Measurements from ENCODE around the gene BNIP5.
A peak's percentile ranks its signal among the peaks of the same experiment; 100 is the strongest.
"Not testable (repeated sequence)": the region's sequence is repeated elsewhere in the genome, so short reads cannot be mapped to it uniquely, and the experiment has no call there.

The BNIP5 gene

GRCh38 chr6:36364669-36365479, 28.2 kb upstream of the BNIP5 start:
- no peak for DNase-seq

- not testable (repeated sequence) for DNase-seq
Observed at GRCh38 chr6:36364061-36364635, 27.5 kb upstream of the BNIP5 start.

GRCh38 chr6:36363371-36363752, 26.7 kb upstream of the BNIP5 start:
- DNase-seq: not testable (repeated sequence)

GRCh38 chr6:36362551-36363370, 26.1 kb upstream of the BNIP5 start:
- DNase-seq: no peak

- no peak for DNase-seq
Observed at GRCh38 chr6:36361071-36361470, 24.4 kb upstream of the BNIP5 start.

GRCh38 chr6:36360241-36361054, 23.8 kb upstream of the BNIP5 start:
- DNase-seq: peak; percentile 26 to 49 (median 39)

GRCh38 chr6:36358226-36358915, 21.7 kb upstream of the BNIP5 start:
- DNase-seq: no peak

GRCh38 chr6:36357872-36358225, 21.2 kb upstream of the BNIP5 start:
- no peak for DNase-seq

GRCh38 chr6:36355819-36356218, 19.1 kb upstream of the BNIP5 start:
- no peak for DNase-seq

GRCh38 chr6:36353411-36353915, 16.8 kb upstream of the BNIP5 start:
- DNase-seq: no peak

- DNase-seq: no peak
Observed at GRCh38 chr6:36352477-36353157, 15.9 kb upstream of the BNIP5 start.

GRCh38 chr6:36350681-36351571, 14.2 kb upstream of the BNIP5 start:
- no peak for DNase-seq

- no peak for DNase-seq
Observed at GRCh38 chr6:36350082-36350481, 13.4 kb upstream of the BNIP5 start.

- no peak for DNase-seq
Observed at GRCh38 chr6:36349240-36349639, 12.6 kb upstream of the BNIP5 start.

- no peak for DNase-seq
Observed at GRCh38 chr6:36347621-36348020, 10.9 kb upstream of the BNIP5 start.

GRCh38 chr6:36346486-36347273, 10.0 kb upstream of the BNIP5 start:
- DNase-seq: no peak

- no peak for DNase-seq
Observed at GRCh38 chr6:36345681-36346466, 9.2 kb upstream of the BNIP5 start.

GRCh38 chr6:36343109-36343680, 6.5 kb upstream of the BNIP5 start:
- DNase-seq: no peak
